ENCODE data around the gene CEACAM7. TPM values are rescaled to one million over a fixed set of nuclear protein-coding genes. Genes with fewer than 3 reads are reported as not detected.

The CEACAM7 gene
- total RNA-seq, 1 experiment from 2014 or later = 0.15 TPM

GRCh38 chr19:41696402-41697197 lies 8.5 kb upstream of the CEACAM7 start:
- ChIA-PET CTCF (interaction anchor here (0.7 to 4.7 kb wide), 4 partner anchors 9 to 55 kb away, joined by 3 to 34 read pairs (median 4); no protein-coding TSS in a partner anchor), POLR2A (no interaction called here)
- Mint-ChIP-seq H3K4me1 (no peaks in the 10 kb centered on the region), H3K27me3 (ENCODE audit: low read depth) (peaks cover 22% of the 10 kb centered on the region), H3K9me3 (no peaks in the 10 kb centered on the region), H3K27ac (no peak overlapping the region), H3K4me3 (no peak overlapping the region), H3K36me3 (no peaks in the 10 kb centered on the region)
- ATAC-seq (peak; percentile 63), DNase-seq (ENCODE audit: low spot score) (peak; percentile 36)
- TF ChIP-seq FOXJ3 (CRISPR knock-in tag; IDR thresholded peaks at IDR 0.05; ENCODE audit: borderline replicate concordance) (no peak), STAT6 (CRISPR knock-in tag; conservative IDR thresholded peaks at IDR 0.05; ENCODE audit: low read depth) (no peak), ZNF671 (CRISPR knock-in tag; IDR thresholded peaks at IDR 0.05) (no peak), SOX15 (CRISPR knock-in tag; IDR thresholded peaks at IDR 0.05) (no peak), EMX1 (CRISPR knock-in tag; IDR thresholded peaks at IDR 0.05) (no peak), KAT7 (CRISPR knock-in tag; IDR thresholded peaks at IDR 0.05; ENCODE audit: borderline replicate concordance) (no peak), ZNF281 (CRISPR knock-in tag; IDR thresholded peaks at IDR 0.05) (no peak), ZNF512 (CRISPR knock-in tag; IDR thresholded peaks at IDR 0.05; ENCODE audit: borderline replicate concordance) (no peak), ZNF263 (CRISPR knock-in tag; IDR thresholded peaks at IDR 0.05; ENCODE audit: low read depth) (no peak), ZNF317 (CRISPR knock-in tag; IDR thresholded peaks at IDR 0.05; ENCODE audit: borderline replicate concordance, low read depth) (no peak), CREM (CRISPR knock-in tag; IDR thresholded peaks at IDR 0.05) (no peak), FOXP4 (CRISPR knock-in tag; IDR thresholded peaks at IDR 0.05) (no peak), PRRX2 (CRISPR knock-in tag; IDR thresholded peaks at IDR 0.05) (no peak), IRF2 (CRISPR knock-in tag; IDR thresholded peaks at IDR 0.05; ENCODE audit: borderline replicate concordance, low read depth) (no peak), ZNF396 (CRISPR knock-in tag; IDR thresholded peaks at IDR 0.05; ENCODE audit: borderline replicate concordance) (no peak), ETV6 (CRISPR knock-in tag; IDR thresholded peaks at IDR 0.05) (no peak)
- TF ChIP-seq, protein P1, sequence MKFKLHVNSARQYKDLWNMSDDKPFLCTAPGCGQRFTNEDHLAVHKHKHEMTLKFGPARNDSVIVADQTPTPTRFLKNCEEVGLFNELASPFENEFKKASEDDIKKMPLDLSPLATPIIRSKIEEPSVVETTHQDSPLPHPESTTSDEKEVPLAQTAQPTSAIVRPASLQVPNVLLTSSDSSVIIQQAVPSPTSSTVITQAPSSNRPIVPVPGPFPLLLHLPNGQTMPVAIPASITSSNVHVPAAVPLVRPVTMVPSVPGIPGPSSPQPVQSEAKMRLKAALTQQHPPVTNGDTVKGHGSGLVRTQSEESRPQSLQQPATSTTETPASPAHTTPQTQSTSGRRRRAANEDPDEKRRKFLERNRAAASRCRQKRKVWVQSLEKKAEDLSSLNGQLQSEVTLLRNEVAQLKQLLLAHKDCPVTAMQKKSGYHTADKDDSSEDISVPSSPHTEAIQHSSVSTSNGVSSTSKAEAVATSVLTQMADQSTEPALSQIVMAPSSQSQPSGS (CRISPR knock-in tag; IDR thresholded peaks at IDR 0.05; ENCODE audit: borderline replicate concordance, low read depth) = no peak
